ENCODE results near the gene SCNN1A.

GRCh38 chr12:6313326-6313940, 61.9 kb downstream of the SCNN1A start:
- TF ChIP-seq POLR2A (IDR thresholded peaks at IDR 0.05): no peak
- no peak for TF ChIP-seq CTCF (IDR thresholded peaks at IDR 0.05)
- TF ChIP-seq POLR2AphosphoS5 (IDR thresholded peaks at IDR 0.05): no peak
